Muscle of back (tissue), 11 donors: ENCODE results near the gene CDKAL1. TPM values are rescaled to one million over a fixed set of nuclear protein-coding genes. Genes with fewer than 3 reads are reported as not detected.

Source experiments
- DNase-seq, 3 donors: peaks; one replicate each; pipeline versions ENCODE4 v3.0.0 to v3.0.0-alpha.2; 2013
- polyA plus RNA-seq, 10 donors: library from polyadenylated mRNA; unstranded; fragments of 120-200 nt; gene quantifications; one replicate each; pipeline ENCODE4 v1.2.1, GENCODE V29; 2013; ENCODE audit not compliant: insufficient read length in 10 of 10

CDKAL1 gene
- polyA plus RNA-seq, 10 donors = 10.7 to 17.1 (median 13.9) TPM

DNA sequence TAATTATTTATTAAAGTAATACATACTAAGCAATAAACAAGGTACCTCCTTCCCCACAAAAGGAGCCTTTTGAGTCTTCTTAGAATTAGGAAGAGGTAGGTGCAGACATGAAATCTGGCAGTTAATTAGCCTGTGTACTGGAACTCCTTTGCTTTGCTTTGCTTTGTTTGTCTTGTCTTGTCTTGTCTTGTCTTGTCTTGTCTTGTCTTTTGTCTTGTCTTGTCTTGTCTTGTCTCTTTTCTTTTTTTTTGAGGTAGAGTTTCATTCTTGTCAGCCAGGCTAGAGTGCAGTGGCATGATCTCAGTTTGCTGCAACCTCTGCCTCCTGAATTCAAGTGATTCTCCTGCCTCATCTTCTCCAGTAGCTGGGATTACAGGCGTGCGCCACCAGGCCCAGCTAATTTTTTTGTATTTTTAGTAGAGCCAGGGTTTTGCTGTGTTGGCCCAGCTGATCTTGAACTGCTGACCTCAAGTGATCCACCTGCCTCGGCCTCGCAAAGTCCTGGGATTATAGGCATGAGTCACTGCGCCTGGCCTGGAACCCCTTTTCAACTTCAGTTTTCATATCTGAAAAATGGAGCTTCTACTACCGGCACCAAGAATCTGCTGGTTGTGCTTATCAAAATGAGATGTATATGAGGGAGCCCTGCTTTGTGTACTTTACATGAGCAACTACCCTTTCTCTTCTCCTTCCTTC is 301.2 kb downstream of the CDKAL1 start:
- no peak for DNase-seq

DNA sequence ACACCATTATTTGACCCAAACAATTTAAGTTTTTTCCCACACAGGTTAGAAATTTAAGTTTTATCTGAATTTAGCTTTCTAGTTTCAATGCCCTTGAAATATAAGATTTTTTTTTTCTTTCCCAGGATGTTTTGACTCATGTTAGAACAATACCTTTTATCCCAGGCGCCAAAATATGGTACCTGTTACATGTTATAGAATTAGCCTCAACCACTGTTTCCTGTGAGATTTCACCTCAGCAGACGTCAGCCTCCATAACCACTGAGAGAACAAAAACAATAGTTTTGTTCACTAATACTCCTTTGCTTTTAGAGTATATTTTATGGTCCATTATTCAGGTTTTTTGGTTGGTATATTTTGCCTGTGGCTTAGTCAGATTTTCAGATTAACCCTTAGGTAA is 302.9 kb downstream of the CDKAL1 start:
- DNase-seq = no peak

DNA sequence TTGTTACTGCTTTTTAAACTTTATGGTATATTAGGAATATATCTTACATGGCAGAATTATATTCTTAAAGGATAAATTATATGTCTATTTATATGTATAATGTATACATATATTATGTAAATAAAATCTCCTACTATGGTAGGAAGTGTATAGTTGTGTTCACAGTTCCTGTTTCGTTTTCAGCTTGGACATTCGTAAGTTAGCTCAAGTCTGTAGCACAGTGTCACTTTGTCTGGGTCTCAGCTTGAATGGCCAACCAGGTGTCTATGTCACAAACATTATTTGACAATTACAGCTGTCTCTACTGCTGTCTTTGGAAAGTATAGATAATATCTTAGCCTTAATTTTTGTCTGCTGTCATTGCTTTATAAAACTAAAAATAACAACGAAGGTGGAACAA is 303.9 kb downstream of the CDKAL1 start:
- DNase-seq = no peak

- no peak for DNase-seq
Observed at GRCh38 chr6:20839630-20840029, 305.4 kb downstream of the CDKAL1 start.

- DNase-seq = no peak
Observed at GRCh38 chr6:20840675-20841074, 306.4 kb downstream of the CDKAL1 start.

- DNase-seq = no peak
Observed at GRCh38 chr6:20841806-20842205, 307.5 kb downstream of the CDKAL1 start.

DNA sequence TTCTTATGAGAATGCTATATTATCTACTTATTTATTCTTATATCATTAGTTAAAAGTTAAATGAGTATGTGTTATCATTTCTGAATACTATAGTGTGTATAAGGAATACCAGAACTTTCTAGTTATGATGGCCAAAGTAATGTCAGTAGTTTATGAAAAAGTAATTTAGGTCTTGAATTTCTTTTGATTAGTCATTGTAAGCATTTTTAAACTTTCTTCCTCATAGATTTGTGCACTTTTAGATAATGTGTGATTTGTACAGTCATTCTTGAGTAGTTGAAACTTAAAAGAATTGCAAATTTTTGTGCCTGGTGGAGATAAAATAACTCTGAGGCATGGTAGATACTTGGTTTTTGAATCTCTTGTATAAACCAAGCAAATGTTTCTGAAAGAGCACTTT is 311.3 kb downstream of the CDKAL1 start:
- DNase-seq = no peak

DNA sequence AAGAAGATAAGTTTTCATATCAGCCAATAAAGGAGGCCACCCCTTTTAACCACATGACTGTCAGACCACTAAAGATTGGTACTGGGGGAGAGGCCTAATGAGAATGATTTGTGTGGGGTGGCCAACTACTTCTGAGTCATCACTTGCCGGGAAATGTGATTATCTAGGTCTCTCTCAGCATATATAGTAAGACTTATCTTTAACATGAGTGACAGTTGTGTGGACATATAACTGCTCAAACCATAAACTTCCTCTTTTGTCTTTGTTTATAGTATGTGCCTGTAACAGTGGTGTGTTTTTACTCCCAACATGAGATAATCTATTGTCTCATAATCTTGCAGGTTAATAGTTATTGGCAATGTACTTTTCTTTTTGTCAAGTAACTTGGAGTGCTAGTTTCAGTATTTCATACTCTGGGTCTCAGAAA is 312.4 kb downstream of the CDKAL1 start:
- DNase-seq = no peak

DNA sequence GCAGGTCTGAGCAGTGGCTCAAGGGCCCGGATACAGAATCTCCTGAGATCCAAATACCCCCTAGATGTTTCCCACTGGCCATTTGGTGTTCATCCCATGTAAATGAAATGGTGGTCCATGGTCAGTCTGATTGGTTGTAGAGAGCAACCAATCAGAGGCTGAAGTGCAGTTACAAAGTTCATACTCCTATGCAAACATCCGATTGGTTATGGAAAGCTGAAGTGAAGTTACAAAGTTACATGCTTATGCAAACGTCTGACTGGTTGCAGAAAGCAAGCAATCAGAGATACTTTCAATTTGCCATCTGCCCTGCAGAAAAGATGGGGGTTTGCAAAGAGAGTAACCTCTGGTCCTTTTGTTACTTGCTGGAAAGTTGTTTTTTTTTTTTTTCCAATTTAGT is 313.6 kb downstream of the CDKAL1 start:
- no peak for DNase-seq

GRCh38 chr6:20850686-20851416 is 316.6 kb downstream of the CDKAL1 start:
- no peak for DNase-seq

DNA sequence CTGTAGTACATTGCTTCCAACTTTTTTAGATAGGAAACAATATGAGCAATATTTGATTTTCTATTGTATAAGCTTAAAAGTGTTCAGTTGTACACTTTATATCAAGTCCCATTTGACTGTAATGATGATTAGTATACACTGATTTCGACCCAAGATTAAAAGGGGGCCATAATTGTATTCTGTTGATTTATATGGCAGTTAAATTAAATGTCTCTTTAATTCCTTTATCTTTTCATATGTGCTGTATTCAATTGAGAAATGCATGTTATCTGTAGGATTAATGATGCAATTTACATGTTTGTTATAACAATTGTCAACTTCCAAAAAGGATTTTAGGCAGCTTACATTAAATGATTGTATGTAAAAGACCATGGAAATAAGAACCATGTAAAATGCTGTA is 317.5 kb downstream of the CDKAL1 start:
- no peak for DNase-seq

- DNase-seq = no peak
Observed at GRCh38 chr6:20853828-20854227, 319.6 kb downstream of the CDKAL1 start.

DNA sequence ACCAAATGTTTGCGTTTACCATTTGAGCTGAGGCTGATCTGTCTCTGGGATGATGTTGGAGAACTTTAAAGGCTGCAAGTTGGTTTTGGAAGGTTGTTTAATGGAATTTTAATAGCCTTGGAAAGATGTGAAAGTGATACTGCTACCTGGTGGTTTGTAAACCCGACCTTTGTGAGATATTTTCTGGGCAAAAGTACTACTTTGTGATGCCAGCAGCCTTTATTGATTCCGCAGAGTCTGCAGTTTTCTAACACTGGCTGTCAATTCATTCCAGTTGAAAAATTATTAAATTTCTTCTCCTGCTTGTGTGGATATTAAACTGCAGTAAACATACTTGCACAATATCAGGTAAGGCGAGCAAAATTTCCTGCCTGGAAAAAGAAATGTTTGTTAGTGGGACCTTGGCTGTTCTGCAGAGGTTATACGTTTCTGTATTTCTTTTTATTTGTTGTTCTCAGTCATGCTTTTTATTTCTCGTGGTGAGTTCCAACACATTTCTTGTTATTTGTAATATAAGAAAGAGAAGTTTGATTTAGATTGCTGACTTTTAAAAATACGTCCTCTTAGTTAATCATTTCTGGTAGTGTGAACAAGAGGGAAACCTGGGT is 322.5 kb downstream of the CDKAL1 start:
- no peak for DNase-seq

- no peak for DNase-seq
Observed at GRCh38 chr6:20861481-20861880, 327.2 kb downstream of the CDKAL1 start.

GRCh38 chr6:20866036-20866435 is 331.8 kb downstream of the CDKAL1 start:
- DNase-seq = no peak

DNA sequence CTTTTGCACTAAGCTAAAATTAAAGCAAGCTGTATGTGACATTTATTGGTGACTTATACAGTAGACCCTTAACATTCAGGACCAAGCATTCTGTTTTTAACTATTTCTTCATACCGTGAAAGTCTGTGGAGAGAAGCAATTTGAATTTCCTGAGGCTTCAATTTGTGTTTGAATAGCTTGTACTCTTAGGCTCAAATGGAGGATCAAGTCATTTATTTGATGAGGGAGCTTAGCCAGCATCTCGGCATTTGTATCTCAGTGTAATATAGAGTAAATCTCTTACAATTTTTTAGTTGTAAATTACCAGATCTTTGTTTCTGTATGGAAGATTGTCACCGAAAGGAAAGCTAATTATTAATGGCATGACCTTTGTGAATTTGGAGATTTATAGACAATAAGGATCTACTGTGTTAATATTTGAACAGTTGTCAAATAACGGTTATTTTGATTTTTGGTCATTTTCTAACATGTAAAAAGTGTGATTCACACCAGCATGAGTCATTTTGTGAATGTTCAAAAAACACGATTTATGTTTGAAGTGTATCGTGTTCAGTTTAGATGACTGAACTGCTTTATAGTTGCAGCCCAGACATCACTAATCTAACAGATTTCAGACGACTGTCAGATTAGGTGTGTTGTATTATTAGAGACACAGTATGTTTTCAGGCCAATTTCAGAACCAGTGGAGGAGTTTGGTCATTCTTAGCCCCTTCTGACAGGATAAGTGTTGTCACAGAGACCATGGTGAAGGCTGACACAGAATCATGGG is 332.9 kb downstream of the CDKAL1 start:
- DNase-seq = no peak

GRCh38 chr6:20868397-20869096 is 334.3 kb downstream of the CDKAL1 start:
- DNase-seq = peak in 1 of 3 donors; percentile 40

DNA sequence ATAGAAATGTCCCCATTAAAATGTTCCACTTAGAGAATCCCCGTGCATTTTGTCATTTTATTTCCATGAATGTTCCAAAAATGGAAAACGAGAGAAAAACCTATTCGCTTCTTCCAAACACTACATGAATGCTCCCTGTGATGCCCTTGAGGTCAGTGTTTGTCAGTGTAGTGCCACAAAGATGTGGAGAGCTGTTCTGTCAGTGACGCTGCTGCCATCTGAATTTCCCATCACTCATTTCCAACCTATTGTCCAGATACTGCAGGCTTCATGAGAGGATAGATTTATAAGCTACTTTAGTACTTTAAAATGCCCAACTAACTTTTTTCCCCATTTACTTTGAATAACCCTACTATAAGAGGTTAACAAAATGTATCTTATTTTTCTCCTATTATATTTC is 335.8 kb downstream of the CDKAL1 start:
- DNase-seq = no peak

DNA sequence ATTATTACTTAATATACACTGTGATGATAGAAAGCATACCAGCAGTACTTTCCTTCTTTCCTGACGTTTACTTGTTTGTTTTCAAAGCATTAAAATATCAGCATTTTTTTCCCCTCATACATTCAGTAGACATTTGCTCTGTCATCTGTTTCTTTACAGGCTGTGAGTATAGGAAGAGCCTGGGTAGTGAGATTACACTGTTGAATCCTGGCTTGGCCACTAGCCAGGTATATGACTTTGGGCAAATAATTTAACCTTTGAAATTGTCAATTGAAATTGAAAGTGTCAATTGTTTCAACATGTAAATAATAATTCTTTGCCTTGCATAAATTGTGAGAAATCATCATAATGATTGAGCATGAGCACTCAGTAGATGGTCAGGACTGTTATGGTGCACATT is 336.2 kb downstream of the CDKAL1 start:
- no peak for DNase-seq

DNA sequence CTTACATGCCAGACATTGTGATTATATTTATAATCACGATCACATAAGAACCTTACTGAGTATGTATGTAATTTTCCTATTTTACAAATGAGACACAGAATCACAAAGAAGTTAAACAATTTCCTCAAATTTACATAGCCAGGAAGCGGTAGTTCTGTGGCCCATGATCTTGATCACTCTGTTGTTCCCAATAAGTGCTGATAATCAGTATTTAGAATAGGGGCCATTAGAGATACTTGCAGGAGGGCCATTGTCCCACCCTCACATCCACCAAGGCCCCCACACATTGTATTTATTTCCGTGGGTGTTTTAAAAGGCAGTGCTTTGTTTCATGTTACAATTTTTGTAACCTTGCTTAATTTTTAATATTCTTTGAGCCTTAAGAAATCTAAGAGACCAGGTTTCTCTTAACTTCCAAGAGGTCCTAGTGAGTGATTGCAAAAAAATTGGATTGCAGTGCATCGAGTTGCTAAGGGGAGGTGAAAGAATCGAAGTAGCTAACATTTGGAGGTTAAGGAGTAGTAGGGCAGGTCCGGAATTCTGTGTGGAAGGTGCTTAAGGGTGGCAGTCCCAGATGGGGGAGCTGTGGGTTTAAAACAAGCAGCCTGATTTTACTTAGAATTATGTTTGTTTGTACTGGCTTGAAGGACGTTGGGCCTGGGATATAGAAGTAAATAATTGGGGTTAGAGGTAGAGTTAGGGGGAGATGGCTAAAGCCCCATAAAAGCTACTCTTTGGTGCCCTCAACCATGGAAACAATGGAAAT is 339.4 kb downstream of the CDKAL1 start:
- no peak for DNase-seq
